GM19238 (cell line): ENCODE results near the gene OR4N2.
"Not testable (repeated sequence)": the region's sequence is repeated elsewhere in the genome, so short reads cannot be mapped to it uniquely, and the experiment has no call there.

Experiments used
- DNase-seq: peaks from one replicate; pipeline ENCODE4 v3.0.0; 2011; ENCODE audit warnings: low spot score; ENCODE audit not compliant: insufficient read length

OR4N2 gene, protein sequence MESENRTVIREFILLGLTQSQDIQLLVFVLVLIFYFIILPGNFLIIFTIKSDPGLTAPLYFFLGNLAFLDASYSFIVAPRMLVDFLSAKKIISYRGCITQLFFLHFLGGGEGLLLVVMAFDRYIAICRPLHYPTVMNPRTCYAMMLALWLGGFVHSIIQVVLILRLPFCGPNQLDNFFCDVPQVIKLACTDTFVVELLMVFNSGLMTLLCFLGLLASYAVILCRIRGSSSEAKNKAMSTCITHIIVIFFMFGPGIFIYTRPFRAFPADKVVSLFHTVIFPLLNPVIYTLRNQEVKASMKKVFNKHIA

DNA sequence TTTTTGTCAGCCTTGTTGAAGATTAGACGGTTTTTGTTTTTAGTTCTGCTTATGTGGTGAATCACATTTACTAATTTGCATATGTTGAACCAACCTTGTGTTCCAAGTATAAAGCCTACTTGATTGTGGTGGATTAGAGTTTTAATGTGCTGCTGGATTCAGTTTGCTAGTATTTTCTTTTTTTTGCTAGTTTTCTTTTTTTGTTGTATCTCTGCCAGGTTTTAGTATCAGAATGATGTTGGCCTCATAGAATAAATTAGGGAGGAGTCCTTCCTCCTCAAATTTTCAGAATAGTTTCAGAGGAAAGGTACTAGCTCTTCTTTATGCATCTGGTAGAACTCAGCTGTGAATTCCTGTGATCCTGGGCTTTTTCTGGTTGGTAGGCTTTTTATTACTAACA, at the start of gene OR4N2:
TSS of gene OR4N2 (plus strand) at position 301 of the 400 bp plus-strand sequence. CDS start 23,679 bp downstream, outside the sequence.
- DNase-seq: not testable (repeated sequence)

DNA sequence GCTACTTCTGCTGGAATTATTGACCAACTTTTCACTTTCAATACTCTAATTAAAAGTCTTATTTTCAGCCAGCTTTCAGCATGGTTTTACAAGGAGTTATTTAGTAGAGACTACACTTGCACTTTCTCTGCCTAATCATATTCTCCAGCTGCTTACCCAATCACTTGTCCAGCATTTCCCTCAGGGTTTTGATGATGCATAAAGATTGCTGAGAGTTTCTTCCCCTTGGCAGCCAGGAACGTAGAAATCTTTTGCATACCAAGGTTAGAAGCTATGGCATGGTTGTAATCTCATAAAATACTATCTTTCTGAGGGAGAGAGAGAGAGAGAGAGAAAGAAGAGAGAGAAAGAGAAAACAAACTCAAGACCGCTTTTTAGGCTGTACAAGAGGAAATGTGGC, 49.4 kb upstream of the OR4N2 start:
- no peak for DNase-seq

DNA sequence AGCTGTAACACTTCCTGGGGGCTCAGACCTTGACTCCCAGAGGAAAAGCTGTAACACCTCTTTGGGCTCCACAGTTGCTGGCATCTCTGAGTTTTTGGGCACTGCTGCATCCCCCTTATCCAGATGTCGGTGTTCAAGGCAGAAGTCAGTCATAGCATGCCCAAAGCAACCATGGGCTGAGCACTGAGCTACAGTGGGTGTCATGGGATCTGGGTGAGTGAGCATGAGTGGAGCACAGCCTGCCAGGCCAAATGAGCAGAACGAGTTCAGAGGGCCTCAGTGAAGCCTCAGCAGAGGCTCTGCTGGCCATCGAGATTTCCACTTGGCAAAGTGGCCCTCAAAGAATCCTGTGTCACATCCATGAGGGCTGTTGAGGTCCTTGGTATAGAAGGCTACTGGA, 32.1 kb upstream of the OR4N2 start:
- DNase-seq: not testable (repeated sequence)

DNA sequence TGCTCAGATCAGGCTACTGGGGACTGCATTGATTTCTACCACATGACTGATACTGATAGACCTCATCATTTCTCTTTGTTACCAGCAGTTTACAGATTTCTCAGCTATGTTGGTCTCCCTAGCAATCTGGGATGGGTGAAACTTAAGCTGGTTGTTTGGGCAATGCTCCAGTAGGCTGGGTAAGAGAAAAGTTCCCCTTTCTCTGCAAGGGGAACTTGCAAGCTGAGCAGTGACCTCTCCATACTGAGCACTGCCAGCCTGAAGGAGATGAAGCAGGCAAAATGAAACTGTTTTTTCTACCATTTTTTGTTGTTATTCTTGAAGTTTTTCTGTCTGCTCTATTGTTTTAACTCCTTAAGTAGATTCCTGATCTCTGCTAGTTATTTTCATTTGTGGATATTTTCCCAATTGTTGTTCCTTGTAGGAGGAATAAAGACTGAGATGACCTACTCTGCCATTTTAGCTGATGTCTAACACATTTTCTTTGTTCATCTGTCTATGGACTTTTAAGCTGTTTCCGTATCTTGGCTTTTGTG, 31.6 kb upstream of the OR4N2 start:
- no peak for DNase-seq

DNA sequence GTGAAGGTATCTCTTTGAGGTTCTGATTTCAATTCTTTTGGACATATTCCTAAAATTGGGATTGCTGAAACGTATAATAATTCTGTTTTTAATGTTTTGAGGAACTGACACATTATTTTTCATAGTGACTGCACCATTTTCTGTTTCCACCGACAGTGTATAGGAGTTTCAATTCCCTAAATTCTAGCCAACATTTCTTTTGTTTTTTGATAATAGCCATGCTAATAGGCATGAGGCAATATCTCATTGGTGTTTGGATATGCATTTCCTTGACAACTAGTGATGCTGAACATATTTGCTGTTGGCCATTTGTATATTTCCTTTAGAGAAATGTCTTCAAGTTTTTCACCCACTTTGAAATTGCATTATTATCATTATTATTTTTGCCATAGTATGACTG, 31.1 kb upstream of the OR4N2 start:
- not testable (repeated sequence) for DNase-seq

DNA sequence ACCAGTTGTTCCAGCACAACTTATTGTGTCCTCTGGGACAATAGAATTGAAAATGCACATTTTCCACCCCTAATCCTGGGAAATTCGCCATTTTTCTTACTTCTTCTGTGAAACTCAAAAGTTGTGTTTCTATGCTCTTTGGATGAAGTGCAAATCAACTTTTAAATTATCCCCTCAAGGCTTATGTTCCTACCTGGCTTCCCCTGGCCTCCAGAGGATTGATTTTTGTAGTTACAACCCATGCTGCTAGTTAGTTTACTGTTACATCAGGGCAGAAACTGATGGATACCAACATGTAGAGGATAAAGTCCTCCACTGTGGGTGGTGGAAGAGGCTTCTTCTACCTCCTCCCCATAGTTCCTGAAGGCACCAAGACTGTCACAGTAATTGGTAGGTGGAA, 30.4 kb upstream of the OR4N2 start, which contains the start of gene OR4M1:
TSS of gene OR4M1 (plus strand) at position 301 of the 400 bp plus-strand sequence. CDS start 6,819 bp downstream, outside the sequence.
- not testable (repeated sequence) for DNase-seq

DNA sequence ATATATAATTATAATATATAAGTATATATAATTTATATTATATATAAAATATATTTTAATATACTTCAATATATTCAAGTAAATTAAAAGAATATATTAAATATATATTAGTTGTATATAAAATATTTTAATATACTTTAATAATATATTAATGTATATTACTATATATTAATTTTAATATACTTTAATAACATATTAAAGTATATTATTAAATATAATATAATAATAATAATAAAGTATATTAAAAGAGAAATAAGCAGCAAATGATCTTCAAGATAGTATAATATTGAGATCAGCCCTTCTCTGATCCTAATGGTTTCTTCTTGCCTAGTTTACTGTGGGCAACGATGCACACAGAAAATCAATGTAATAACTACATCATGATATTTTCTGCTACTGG, 28.0 kb upstream of the OR4N2 start:
- DNase-seq: no peak

DNA sequence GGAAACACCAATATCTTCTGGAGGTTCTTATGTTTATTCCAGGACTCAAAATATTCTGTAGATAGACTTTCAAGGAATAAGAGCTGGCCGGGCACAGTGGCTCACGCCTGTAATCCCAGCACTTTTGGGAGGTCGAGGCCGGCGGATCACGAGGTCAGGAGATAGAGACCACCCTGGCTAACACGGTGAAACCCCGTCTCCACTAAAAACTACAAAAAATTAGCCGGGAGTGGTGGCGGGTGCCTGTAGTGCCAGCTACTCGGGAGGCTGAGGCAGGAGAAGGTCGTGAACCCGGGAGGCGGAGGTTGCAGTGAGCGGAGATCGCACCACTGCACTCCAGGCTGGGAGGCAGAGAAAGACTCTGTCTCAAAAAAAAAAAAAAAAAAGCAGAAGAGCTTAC, 17.7 kb upstream of the OR4N2 start:
- not testable (repeated sequence) for DNase-seq

DNA sequence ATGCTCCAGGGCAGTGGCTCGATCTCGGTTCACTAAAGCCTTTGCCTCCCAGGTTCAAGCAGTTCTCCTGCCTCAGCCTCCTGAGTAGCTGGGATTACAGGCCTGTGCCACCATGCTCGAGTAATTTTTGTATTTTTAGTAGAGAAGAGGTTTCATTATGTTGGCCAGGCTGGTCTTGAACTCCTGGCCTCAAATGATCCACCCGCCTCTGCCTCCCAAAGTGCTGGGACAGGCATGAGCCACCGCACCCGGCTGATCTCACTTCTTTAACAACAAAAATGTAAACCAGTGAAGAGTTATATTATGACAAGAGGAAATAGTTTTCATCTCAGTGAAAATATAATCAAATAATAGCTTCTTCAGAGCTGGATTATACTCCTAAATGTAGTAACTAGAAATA, 16.3 kb upstream of the OR4N2 start:
- not testable (repeated sequence) for DNase-seq

DNA sequence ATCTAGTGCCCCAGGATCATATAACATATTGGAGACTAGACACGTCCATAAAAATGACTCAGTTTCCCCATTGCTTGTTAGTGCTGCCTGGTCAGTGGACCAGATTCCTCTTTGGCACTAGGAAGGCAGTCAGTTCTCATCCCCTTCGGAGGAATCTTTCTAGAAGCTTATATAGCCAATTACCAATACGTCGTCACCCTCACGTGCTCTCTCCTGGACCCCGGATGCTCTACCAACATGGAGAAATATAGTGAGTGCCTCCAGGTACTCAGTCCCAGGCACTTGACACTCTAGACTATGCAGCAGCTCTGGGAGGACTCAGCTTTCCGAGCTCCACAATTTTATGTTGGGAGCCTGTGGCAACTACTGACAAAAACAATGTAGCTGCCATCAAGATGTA, 15.4 kb upstream of the OR4N2 start:
- DNase-seq: not testable (repeated sequence)

DNA sequence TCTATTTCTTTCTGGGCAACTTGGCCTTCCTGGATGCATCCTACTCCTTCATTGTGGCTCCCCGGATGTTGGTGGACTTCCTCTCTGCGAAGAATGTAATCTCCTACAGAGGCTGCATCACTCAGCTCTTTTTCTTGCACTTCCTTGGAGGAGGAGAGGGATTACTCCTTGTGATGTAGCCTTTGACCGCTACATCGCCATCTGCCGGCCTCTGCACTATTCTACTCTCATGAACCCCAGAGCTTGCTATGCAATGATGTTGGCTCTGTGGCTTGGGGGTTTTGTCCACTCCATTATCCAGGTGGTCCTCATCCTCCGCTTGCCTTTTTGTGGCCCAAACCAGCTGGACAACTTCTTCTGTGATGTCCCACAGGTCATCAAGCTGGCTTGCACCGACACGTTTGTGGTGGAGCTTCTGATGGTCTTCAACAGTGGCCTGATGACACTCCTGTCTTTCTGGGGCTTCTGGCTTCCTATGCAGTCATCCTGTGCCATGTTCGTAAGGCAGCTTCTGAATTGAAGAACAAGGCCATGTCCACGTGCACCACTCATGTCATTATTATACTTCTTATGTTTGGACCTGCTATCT, 7.0 kb upstream of the OR4N2 start:
- not testable (repeated sequence) for DNase-seq

DNA sequence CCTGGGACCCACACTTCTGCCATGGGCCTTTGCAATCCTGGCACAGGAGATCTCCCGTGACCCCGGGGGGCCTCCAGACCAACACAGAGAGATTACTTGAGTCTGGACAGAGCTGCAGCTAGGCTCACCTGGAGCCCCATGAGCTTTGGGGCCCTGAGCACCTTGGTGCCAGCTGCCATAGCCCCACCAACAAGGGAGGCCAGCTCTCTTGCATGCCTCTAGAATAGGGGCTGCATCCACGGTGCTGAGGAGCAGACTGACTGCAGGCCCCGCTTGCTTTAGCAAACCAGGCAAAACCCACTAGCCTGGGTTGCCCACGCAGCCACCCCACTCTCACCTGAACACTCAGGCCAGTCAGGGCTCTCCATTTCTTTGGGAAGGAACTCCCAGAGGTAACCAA, 3.7 kb upstream of the OR4N2 start:
- DNase-seq: no peak

DNA sequence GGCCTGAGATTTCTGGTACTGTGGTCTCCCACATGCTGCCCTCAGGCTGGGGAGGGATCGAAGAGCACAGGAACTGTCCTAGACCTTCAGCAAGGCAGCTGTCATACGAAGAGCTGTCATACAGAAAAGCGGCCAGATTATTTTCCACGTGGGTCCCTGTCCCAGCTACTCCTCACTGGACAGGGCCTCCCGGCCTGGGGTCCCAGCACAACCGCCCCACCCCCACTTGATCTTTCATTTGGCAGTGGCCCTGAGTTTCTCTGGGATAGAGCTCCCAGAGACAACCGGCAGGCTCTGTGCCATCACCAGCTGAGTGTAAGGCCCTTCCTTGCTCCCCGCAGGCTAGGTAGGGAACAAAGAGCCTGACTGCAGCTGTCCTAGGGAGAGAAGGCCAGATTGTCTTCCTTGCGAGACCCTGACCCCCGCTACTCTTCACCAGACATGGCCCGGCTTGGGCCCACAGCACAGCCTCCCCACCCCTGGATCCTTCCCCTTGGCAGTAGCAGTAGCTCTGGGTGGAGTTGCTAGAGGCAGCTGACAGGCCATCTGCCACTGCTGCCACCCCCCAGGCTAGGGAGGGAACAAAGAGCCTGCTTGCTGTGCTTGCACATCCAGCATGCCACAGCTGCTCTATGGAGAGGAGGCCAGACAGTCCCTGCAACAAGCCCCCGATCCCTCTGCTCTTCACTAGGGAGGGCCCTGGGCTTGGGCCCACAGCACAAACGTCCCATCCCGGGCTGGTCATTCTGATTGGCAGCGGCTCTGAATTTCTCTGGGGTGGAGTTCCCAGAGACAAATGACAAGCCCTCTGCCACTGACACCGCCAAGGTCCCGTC, 3.1 kb upstream of the OR4N2 start:
- no peak for DNase-seq

DNA sequence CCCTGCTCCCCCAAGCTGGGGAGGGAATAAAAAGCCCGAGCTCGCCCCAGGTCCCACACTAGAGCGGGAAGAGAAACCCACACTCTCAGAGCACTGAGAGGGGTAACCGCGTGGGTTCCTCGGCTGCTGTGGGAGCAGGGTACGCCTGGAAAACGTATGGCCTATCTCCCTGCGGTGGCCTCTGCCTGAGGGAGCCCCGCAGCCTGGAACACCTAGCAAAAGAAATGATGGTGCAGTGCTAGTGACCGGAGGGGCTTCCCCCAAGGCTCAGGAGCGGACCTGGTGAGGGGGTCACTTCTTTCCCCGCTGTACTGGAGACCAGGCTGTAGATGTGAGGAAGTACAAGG, 2.5 kb upstream of the OR4N2 start:
- DNase-seq: no peak

DNA sequence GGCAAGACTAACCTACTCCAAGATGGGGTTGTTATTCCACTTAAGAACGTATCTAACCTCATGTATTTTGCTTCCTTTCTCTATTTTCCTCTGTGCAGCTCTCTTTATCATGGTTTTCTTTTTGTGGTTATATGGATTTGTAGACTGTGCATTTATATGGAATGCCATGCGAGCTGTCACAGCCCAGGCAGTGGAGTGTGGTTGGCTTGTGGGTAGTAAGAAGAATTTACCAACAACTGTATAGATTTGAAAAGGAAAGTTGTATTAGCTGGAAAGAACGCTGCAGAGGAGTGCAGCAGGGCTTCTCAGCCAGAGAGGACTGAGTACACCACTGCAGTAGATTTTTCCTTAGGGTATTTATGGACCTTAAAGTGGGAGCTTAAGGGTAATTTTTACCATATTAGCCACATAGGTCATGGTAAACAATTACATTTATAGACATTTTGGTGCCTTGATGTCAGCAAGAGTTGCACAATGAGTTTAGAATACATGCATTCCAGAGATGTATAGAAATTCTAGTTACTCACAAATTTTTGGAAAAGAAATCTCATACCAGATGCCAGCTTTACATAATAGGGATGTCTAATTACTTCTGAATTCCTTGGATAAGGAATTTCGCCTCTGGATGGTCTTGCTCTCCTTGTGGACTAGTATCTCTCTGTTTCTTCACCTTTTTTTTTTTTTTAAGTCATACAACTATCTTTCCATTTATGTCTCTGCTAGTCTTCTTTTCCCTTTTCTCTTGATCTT, 9.8 kb downstream of the OR4N2 start:
- not testable (repeated sequence) for DNase-seq

DNA sequence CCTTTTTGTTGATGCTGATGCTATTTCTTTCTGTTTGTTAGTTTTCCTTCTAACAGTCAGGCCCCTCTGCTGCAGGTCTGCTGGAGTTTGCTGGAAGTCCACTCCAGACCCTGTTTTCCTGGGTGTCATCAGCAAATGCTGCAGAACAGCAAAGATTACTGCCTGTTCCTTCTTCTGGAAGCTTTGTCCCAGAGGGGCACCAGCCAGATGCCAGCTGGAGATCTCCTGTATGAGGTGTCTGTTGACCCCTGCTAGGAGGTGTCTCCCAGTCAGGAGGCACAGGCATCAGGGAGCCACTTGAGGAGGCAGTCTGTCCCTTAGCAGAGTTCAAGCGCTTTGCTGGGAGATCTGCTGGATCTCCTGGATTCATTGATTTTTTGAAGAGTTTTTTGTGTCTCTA, 16.3 kb downstream of the OR4N2 start:
- DNase-seq: not testable (repeated sequence)

DNA sequence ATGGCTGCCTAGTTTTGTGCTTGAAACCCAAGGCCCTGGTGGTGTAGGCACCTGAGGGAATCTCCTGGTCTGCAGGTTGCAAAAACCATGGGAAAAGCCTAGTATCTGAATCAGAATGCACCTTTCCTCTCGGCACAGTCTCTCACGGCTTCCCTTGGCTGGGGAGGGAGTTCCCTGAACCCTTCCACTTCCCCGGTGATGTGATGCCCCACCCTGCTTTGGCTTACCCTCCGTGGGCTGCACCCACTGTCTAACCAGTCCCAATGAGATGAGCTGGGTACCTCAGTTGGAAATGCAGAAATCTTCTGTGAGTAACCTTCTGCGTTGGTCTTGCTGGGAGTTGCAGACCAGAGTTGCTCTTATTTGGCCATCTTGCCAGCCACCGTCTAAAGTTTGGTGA, 17.4 kb downstream of the OR4N2 start:
- not testable (repeated sequence) for DNase-seq

DNA sequence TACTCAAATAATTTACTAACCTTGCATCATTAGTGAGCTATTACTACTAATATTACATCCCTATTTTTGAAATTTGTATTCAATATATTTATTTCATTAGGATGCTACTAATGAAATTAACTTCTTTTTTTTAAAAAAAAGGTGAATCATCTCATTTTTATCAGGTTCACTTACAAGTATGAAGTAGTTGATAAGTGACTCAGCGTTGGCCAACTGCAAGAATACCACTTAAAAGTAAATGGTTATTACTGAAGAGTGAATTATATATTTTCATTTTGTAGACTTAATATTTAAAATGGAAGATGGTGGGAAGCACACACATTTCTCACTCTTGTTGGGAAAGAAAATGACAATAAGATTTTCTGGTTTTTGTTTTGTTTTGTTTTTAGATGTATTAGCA, 19.6 kb downstream of the OR4N2 start:
- DNase-seq: no peak

DNA sequence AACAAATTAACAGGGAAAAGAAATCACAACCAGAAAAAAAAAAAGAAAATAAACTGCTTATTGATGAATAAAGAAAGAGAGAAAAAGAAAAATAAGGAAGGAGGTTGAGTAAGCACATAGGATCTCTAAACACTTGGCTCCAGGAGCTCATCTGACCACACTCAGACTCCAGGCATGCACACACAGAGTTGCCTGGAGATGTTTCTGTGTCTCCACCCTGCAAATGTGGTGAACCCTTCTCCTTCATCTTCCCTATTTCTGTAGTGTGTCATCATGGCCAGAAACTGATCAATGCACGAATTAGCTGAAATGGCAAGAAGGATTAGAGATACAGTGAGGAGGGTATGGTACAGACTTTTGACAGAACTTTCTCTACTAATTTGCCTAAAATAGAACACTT, 20.2 kb downstream of the OR4N2 start:
- no peak for DNase-seq

DNA sequence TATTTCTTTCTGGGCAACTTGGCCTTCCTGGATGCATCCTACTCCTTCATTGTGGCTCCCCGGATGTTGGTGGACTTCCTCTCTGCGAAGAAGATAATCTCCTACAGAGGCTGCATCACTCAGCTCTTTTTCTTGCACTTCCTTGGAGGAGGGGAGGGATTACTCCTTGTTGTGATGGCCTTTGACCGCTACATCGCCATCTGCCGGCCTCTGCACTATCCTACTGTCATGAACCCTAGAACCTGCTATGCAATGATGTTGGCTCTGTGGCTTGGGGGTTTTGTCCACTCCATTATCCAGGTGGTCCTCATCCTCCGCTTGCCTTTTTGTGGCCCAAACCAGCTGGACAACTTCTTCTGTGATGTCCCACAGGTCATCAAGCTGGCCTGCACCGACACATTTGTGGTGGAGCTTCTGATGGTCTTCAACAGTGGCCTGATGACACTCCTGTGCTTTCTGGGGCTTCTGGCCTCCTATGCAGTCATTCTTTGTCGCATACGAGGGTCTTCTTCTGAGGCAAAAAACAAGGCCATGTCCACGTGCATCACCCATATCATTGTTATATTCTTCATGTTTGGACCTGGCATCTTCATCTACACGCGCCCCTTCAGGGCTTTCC, 24.2 kb downstream of the OR4N2 start:
- not testable (repeated sequence) for DNase-seq

DNA sequence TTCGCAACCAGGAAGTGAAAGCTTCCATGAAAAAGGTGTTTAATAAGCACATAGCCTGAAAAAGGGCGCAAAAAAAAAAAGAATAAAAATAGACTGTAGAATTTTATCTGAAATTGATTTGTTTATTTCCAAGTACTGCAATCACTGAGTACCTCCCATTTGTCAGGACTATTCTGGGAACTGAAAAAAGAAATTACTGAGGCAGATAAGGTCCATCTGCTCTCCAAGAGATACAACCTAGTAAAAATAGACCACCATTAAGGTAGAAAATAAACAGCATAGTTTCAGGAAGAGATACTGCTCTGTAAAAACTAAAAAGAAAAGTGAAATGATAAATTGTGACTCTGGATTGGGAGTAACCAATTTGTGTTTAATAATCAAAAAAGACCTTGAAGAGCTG, 24.7 kb downstream of the OR4N2 start:
- DNase-seq: no peak
